Astrocyte of the hippocampus (primary cell): Measurements from ENCODE around the gene KRT84.

Experiments used
- DNase-seq: peaks from one replicate; pipeline ENCODE4 v3.0.0; 2011; ENCODE audit warnings: low read depth, low spot score

Gene KRT84, protein sequence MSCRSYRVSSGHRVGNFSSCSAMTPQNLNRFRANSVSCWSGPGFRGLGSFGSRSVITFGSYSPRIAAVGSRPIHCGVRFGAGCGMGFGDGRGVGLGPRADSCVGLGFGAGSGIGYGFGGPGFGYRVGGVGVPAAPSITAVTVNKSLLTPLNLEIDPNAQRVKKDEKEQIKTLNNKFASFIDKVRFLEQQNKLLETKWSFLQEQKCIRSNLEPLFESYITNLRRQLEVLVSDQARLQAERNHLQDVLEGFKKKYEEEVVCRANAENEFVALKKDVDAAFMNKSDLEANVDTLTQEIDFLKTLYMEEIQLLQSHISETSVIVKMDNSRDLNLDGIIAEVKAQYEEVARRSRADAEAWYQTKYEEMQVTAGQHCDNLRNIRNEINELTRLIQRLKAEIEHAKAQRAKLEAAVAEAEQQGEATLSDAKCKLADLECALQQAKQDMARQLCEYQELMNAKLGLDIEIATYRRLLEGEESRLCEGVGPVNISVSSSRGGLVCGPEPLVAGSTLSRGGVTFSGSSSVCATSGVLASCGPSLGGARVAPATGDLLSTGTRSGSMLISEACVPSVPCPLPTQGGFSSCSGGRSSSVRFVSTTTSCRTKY

GRCh38 chr12:52385226-52385702 lies at the start of gene KRT84:
Gene KRT84, minus strand, starts transcription at chr12:52385652. Its CDS starts 67 bp downstream, at chr12:52385585.
- DNase-seq = no peak

DNA sequence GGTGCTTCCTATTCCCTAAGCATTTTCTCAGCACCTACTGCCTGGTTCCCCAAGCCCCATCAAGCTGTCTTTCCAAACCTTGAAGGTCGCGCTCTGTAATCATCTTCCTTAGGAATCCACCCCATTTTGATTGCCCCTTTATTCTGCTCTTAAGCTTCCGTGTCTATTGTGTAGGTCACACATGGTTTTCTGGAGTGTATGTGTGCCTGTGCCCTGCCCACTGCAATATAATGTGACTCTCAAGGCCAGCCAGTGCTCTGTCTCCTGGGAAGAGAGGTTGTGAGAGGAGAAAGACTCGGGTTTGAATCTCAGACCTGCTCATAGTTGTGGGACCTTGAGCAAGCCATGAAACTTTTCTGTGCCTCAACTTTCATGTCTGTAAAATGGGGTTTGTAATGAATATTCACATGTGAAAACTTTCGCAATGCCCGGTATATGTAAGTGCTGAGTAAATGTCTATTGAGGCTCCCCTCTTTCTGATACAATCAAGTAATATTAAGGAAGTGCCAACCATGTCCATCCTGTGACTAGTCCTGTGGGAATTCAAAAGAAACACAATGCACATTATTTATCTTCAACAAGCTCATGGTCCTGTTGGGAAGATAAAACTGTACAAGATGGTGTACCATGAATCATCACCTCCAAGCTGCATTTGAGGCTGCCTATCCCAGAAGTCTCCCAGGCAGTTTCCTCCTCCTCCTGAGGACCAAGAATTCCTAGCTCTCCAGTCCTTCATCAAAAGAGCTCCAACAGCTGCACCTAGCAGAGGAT lies 49.5 kb upstream of the KRT84 start:
- DNase-seq = no peak

- DNase-seq = peak; percentile 62
Observed at GRCh38 chr12:52434081-52434733, 48.8 kb upstream of the KRT84 start, which contains the start of gene KRT75. Gene KRT75, minus strand, starts transcription at chr12:52434371. Its CDS starts 67 bp downstream, at chr12:52434304.

DNA sequence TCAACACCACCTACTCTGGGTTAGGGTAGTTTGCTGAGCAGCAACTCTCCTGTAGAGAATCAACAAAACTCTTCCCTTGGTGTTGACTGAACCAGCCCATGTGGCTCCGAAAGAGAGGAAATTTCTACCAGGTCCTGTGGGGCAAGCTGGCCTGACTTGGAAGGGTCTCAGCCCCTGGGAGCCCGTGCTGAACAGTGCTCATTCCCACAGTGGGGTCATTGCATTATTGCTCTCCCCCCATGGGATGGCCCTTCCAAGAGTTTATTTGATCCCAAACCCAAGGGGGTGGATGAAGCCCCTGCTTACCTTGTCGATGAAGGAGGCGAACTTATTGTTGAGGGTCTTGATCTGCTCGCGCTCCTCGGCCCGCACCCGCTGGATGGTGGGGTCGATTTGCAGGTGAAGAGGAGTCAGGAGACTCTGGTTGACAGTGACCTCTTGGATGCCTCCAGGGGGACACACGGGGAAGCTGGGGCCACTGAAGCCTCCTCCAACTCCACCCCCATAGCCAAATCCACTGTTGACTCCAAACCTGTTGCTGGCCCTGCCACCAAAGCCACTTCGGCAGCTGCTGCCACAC lies 48.1 kb upstream of the KRT84 start:
- no peak for DNase-seq

DNA sequence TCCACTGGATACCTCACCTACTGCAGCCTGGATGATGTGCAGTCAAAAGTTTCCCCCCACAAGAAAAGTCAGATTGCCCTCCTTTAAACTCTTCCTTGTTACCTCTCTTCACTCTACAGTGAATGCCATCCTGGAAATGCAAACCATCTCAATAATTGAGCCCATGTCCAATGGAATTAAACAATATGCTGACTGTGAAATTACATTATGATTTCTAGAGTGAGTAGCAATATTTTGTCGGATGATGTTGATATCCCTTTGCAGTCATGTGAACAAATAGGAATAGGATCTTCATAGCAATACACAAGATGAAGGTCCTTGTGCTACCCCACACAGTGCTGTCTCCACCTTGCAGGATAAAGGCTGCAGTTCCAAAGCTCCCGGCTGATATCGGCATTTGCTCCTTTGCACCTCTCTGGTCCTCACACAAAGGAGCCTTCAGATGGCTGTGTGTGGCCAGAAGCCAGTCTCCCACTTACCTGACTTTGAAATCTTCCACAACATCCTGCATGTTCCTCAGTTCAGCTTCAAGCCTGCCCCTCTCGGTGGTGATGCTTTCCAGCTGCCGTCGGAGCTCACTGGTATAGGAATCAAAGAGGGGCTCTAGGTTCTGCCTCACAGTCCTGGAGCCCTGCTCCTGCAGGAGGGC lies 47.2 kb upstream of the KRT84 start:
- no peak for DNase-seq

DNA sequence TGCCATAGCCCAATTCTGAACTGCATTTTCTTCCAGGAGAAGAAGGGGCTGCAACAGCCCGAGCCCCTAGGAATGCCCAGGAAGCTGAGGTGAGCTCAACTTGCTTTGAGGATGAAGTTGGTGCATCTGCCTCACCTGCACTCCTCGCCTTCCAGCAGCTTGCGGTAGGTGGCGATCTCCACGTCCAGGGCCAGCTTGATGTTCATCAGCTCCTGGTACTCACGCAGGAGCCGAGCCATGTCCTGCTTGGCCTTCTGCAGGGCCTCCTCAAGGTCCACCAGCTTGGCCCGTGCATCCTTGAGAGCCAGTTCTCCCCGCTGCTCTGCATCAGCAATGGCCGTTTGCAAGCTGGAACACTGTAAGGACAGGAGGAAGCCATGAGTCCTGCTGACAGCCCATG lies 42.7 kb upstream of the KRT84 start:
- DNase-seq = no peak

DNA sequence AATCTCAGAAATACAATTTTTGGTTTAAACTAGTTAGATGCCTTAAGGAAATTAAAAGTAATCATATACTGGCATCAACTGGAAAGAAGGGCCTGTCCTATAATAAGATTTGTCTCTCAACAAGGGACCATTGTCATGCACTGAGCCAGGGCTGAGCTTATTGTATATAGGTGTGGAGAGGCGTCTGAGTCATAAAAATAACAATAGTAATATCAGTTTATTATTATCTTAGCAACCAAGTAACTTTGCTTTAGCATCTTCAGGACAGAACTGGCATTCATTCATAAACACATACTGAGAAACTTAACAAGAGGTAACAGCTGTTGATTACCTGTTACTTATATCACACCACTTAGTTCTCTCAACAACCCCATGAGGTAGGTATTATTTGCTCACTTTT lies 41.6 kb upstream of the KRT84 start:
- DNase-seq = no peak

- no peak for DNase-seq
Observed at GRCh38 chr12:52426034-52426433, 40.6 kb upstream of the KRT84 start.

DNA sequence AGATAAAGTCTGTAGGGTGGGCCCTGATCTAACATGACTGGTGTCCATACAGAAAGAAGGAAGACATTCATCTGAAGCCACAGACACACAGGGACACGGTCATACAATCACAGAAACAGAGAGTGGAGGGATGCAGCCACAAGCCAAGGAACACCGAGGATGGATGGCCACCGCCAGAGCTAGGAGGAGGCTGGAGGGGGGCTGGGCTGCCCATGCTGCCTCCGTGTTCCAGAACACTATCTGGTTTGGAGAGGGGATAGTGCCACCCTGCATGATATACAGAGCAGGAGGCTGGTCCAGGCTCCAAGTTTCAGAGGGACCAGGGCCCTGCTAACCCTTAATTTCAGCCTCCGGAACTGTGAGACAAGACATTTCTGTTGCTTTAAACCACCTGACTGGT lies 40.0 kb upstream of the KRT84 start:
- no peak for DNase-seq

GRCh38 chr12:52423661-52424500 lies 38.4 kb upstream of the KRT84 start:
- no peak for DNase-seq

DNA sequence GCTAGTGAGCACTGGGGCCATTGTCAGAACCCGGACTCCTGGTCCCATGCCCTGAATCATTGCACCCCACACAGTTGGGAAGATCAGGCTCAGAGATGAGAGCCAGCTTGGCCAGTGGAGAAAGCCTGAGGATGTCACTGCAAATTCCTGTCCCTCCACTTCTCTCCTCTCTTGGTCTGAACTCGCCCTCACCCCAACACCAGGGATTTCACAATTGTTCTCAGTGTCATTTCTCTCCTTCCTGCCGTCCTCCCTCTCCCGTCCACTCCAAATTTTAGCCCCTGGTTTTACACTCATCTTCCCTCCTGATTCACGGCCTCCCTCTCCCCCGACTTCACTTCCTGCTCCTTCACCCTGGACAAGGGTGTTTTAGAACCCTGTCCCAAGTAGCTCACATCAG lies 37.6 kb upstream of the KRT84 start:
- DNase-seq = no peak

DNA sequence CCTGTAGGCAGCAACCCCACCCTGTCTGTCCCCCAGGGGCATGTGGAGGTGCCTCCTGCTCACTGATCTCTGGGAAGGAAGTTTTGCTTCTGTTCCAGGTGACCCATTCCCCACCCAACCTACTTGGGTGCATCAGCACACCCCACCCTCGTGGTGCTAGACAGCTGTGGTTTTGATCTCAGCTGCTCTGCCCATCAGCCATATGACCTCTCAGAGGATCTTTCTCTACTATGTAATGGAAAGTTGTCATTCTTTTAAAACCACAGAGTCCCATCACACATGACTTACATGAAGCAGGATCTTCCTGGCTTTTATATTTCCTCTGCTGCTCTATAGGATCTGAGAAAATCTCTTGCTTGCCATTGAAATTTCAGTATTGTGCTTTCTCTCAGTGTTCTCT lies 34.2 kb upstream of the KRT84 start:
- DNase-seq = no peak

- DNase-seq = no peak
Observed at GRCh38 chr12:52418576-52419110, 33.2 kb upstream of the KRT84 start.

DNA sequence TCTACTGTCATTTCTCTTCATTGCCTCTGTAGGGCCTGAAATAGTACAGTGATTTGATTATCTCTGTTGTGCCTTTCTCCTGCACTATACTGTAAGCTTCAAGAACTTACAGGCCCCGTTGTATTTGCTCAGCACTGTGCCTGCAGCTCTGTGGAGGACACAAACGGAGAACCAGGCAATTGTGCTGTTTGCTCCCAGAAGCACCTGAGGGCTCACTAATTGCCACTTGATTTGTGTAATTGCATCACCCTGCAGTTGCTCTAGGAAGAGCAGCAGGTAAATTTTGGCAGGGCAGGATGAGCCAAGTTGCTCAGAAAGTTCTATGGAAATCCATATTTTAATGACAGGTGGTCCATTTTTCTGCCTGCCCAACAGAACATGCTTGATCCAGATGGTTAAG lies 32.3 kb upstream of the KRT84 start:
- DNase-seq = no peak

- no peak for DNase-seq
Observed at GRCh38 chr12:52416795-52417194, 31.3 kb upstream of the KRT84 start.

DNA sequence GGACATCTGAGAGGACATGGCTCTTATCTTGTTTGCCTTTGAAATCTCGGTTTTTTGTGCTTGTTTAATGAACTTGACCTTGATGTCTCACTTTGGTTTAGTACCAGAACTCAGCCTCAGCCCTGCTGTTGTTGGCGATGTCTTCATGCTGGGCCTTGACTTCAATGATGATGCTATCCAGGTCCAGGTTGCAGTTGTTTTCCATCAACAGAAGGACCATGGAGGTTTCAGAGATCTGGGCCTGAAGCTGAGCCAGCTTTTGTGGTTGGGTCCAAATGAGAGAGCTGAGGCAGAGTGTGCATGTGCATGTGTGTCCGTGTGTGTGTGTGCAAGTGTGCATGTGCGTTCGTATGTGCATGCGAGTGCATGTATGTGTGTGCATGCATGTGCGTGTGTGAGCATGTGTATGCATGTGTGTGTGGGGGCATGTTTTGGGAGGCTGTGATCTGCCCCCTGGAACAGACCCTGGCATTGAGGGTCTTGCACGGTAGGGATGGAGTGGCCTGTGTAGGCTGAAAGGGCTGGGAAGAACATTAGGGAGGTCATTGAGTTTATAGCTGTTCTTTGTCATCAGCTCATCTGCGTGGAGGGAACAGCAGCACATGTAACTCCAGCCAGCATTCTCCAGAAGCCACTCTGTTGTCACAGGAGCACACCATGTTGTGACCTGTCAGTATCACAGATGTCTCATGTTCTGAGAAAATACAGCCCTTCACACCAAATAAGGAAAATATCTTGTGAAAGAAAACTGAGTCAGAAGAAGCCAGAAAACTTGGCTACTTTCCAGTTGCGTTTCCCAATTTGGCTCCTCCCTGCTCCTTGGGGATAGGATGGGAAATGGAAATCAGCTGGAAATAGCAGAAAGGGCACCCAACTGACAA lies 30.7 kb upstream of the KRT84 start:
- DNase-seq = peak; percentile 33

DNA sequence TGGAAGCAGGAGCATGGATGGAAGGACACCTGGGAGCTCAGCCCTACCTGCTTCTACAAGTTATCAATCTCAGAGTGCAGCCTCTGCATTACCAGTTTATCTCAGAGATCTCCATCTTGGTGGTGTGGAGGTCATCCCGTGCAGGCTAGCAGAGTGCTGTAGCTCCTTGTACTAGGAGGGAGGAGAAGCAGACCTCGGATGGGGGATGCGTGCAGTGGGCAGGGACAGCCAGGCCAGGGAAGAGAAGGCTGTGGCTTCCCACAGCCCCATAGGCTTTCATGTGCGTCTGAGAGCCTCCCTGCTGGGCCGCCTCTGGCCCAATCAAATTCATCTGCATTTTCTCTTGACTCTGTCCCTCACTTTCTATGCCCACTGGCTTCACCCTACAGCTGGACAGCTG lies 29.5 kb upstream of the KRT84 start:
- no peak for DNase-seq

- no peak for DNase-seq
Observed at GRCh38 chr12:52413782-52414345, 28.4 kb upstream of the KRT84 start.
